NT2/D1 (cell line): ENCODE results near the gene ING4.
"Not testable (repeated sequence)": the region's sequence is repeated elsewhere in the genome, so short reads cannot be mapped to it uniquely, and the experiment has no call there.

Experiments used
- DNase-seq: peaks from one replicate; pipeline ENCODE4 v3.0.0-alpha.2; 2011; ENCODE audit warnings: low read depth, low spot score
- H3K27me3 ChIP-seq: 2 replicates; pipeline ENCODE4 v1.6.0; 2011; ENCODE audit warnings: mild to moderate bottlenecking; ENCODE audit not compliant: insufficient read length, insufficient read depth
- H3K36me3 ChIP-seq: 2 replicates; pipeline ENCODE4 v1.6.1; 2011; ENCODE audit warnings: mild to moderate bottlenecking, low read length, mixed read lengths; ENCODE audit not compliant: insufficient read depth, insufficient read length
- H3K4me1 ChIP-seq: 2 replicates; pipeline ENCODE4 v1.5.1; 2011; ENCODE audit not compliant: insufficient read depth, insufficient read length
- H3K4me3 ChIP-seq: 2 replicates; pipeline ENCODE4 v1.5.1; 2011; ENCODE audit warnings: low read depth; ENCODE audit not compliant: insufficient read length
- H3K9ac ChIP-seq: 2 replicates; pipeline ENCODE4 v1.6.0; 2011; ENCODE audit warnings: low read depth; ENCODE audit not compliant: insufficient read length
- H3K9me3 ChIP-seq: 2 replicates; pipeline ENCODE4 v1.5.1; 2011; ENCODE audit warnings: mild to moderate bottlenecking, low read length; ENCODE audit not compliant: insufficient read depth
- SUZ12 ChIP-seq: IDR thresholded peaks from 2 replicates; pipeline ENCODE4 v1.6.1; 2011; ENCODE audit not compliant: insufficient read length, insufficient read depth; ENCODE audit errors: extremely low read depth
- YY1 ChIP-seq: IDR thresholded peaks from 2 replicates; pipeline ENCODE4 v1.6.1; 2011; ENCODE audit not compliant: insufficient read length, insufficient read depth
- ZNF274 ChIP-seq: IDR thresholded peaks from 2 replicates; pipeline ENCODE4 v1.6.1; 2011; ENCODE audit warnings: mild to moderate bottlenecking, low read depth, low read length

Gene ING4

DNA sequence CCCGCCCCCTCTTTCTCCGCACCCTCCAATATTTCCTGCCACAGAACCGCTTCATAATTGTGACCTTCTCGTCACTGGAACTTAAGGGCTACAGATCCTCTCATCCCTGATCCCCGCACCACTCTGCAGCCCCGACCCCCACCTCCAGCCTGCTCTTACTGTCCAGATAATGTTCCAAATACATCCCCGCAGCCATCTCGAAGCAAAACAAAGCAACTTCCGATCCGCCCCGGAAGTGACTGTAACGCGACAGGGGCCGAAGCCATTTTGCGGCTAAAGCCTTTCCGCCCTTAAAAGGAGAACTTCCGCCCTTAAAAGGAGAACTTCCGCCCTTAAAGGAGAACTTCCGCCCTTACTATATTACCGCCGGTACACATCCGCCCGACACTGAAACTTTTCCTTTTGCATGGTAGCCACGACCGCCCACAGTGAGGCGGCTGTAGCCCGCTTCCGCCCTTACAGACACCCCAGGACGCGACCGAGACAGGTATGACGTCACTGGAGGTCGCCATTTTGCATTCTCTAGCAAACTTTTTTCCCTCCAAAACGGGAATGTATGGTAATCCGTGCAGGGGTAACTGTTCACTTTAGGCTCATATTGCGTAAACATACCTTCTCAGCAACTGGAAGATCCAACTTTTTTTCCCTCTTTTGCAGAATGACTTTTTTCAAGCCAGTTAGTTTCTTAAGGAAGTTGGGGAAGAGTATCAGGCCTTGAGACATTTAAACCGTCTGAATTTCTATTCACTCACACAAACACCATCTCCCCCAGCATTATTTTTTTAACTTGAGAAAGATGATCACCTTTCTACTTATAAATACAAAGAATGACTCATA, at the start of gene ING4:
Gene ING4 (minus strand): TSS at position 214 of the 837 bp plus-strand sequence. CDS start 18 bp downstream, at position 196.
- H3K4me1 ChIP-seq: no peaks in the 10 kb centered on the region
- H3K9ac ChIP-seq: peak within 1 kb of the TSS; percentile 78
- H3K4me3 ChIP-seq: peak within 1 kb of the TSS; percentile 77
- H3K9me3 ChIP-seq: no peaks in the 10 kb centered on the region
- DNase-seq: peak; percentile 100
- TF ChIP-seq YY1 (peak; percentile 94), SUZ12 (no peak), ZNF274 (no peak)
- H3K27me3 ChIP-seq: no peaks in the 10 kb centered on the region
- H3K36me3 ChIP-seq: peaks cover 34% of the 10 kb centered on the region

DNA sequence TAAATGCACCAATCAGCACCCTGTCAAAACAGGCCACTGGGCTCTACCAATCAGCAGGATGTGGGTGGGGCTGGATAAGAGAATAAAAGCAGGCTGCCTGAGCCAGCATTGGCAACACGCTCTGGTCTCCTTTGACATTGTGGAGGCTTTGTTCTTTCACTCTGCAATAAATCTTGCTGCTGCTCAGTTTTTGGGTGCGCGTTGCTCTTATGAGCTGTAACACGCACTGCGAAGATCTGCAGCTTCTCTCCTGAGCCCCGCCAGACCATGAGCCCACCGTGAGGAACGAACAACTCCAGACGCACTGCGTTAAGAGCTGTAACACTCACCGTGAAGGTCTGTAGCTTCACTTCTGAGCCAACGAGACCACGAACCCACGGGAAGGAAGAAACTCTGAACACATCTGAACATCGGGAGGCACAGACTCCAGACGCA, 46.1 kb upstream of the ING4 start:
- peaks cover 17% of the 10 kb centered on the region; the same call in 1 of the 2 replicates for H3K9me3 ChIP-seq
- DNase-seq: no peak
- H3K36me3 ChIP-seq: no peaks in the 10 kb centered on the region

DNA sequence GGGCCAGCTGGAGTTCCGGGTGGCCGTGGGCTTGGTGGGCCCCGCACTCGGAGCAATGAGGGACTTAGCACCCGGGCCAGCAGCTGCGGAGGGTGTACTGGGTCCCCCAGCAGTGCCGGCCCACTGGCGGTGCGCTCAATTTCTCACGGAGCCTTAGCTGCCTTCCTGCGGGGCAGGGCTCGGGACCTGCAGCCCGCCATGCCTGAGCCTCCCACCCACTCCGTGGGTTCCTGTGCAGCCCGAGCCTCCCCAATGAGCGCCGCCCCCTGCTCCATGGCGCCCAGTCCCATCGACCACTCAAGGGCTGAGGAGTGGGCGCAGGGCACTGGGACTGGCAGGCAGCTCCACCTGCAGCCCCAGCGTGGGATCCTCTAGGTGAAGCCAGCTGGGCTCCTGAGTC, 45.4 kb upstream of the ING4 start:
- H3K4me3 ChIP-seq, H3K4me1 ChIP-seq, H3K9ac ChIP-seq, DNase-seq, H3K36me3 ChIP-seq, H3K27me3 ChIP-seq: not testable (repeated sequence)
- peaks cover 17% of the 10 kb centered on the region; the same call in 1 of the 2 replicates for H3K9me3 ChIP-seq

More for the DNA sequence above, 46.1 kb upstream of the ING4 start:
- H3K4me1 ChIP-seq: no peaks in the 10 kb centered on the region
- no peaks in the 10 kb centered on the region for H3K27me3 ChIP-seq
- H3K9ac ChIP-seq: no peak overlapping the region
- no peak overlapping the region for H3K4me3 ChIP-seq
- TF ChIP-seq ZNF274: no peak
- TF ChIP-seq SUZ12: no peak
- no peak for TF ChIP-seq YY1

DNA sequence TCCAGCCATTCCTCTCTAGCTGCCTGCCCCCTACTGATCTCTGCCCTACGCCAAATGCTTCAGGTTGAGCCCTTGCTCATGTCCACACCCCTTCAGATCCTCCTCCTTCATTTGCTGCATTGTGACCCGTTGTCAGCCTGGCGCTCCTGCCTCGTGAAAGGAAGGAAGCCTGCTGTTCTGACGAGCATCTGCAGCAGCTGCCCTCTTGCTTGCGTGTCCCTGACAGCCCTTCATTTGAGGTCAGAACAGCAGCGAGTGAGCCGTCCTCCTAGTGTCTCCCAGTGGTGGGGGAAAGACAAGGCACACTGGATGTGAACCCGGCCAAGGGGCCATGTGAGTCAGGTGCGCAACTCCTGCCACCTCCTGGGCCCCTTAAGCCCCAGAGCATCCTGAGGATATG, 40.7 kb upstream of the ING4 start:
- Histone ChIP-seq H3K36me3 (no peaks in the 10 kb centered on the region), H3K27me3 (peaks cover 30% of the 10 kb centered on the region), H3K4me1 (peaks cover 16% of the 10 kb centered on the region), H3K4me3 (peak overlapping the region; percentile 1), H3K9me3 (peaks cover 4% of the 10 kb centered on the region; the same call in 1 of the 2 replicates), H3K9ac (peak overlapping the region; percentile 14)
- no peak for DNase-seq
- TF ChIP-seq SUZ12 (no peak), ZNF274 (no peak), YY1 (no peak)

DNA sequence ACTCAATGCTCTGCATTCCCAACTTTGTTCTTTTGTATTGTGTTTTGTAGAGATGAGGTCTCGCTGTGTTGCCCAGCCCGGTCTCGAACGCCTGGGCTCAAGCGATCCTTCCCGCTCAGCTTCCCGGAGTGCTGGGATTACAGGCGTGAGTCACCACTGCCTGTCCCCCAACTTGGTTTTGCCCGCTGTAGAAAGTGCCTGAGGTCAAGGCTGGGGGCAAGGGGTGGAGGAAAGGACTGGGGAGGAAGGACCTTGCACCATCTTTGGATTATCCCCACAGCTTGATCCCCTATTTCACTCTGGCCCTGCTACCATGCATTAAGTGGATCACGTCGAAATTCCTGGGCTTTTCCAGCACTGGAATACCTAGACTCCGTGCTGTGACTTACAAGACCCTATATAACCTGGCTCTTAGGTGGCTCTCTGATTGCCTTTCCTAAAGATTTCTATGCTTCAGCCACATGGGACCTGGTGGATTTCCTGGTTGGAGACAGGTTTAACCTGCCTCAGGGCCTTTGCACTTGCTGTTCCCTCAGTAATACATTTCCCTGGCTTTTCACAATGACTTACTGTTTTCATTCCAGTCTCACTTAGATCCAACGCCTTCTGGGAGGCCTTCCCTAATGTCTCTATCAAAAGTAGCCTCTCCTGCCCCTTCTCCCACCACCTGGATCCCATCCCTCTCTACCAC, 38.3 kb upstream of the ING4 start:
- peaks cover 7% of the 10 kb centered on the region for H3K36me3 ChIP-seq
- DNase-seq: peak; percentile 44
- H3K9me3 ChIP-seq: no peaks in the 10 kb centered on the region
- H3K27me3 ChIP-seq: peaks cover 30% of the 10 kb centered on the region
- peak overlapping the region; percentile 89 for H3K9ac ChIP-seq
- no peak for TF ChIP-seq ZNF274
- no peak for TF ChIP-seq SUZ12
- no peak for TF ChIP-seq YY1
- peak overlapping the region; percentile 89 for H3K4me3 ChIP-seq
- H3K4me1 ChIP-seq: peaks cover 26% of the 10 kb centered on the region

DNA sequence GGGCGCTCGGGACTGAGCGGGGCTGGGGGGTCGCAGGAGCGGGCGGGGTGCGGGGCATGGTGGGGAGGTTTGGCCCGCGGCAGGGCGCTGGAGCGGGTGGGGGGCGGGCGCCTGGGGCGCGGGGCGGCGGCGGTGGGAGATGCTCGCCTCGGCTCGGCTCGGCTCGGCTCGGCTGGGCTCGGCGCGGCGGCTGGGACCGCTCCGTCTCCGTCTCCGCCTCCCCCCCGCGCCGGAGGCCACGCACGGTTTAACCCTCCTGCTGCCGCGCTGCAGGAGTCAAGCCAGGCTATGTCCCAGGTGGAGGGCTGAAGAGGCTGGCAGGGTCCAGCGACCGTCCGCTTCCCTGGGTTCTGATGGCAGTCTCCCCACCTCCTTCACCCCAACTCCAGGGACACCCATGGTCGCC, 37.7 kb upstream of the ING4 start, which contains the start of gene PIANP:
Gene PIANP (minus strand): TSS at position 170 of the 406 bp plus-strand sequence. CDS start 2,754 bp downstream, outside the sequence.
- Histone ChIP-seq H3K27me3 (peaks cover 30% of the 10 kb centered on the region), H3K36me3 (peaks cover 7% of the 10 kb centered on the region), H3K4me3 (peak within 1 kb of the TSS; percentile 89), H3K4me1 (peaks cover 26% of the 10 kb centered on the region), H3K9ac (peak within 1 kb of the TSS; percentile 90), H3K9me3 (no peaks in the 10 kb centered on the region)
- TF ChIP-seq YY1 (no peak), ZNF274 (no peak), SUZ12 (peak; percentile 38)
- DNase-seq: no peak
